Measurements from ENCODE around the gene TPP2. TPM values are rescaled to one million over a fixed set of nuclear protein-coding genes. Genes with fewer than 3 reads are reported as not detected.

TPP2 gene
- total and polyA plus RNA-seq, 2 experiments from 2014 or later, result 24.3 to 41.3 TPM

- H3K36me3 ChIP-seq (ENCODE audit: low read depth), result peaks cover 45% of the 10 kb centered on the region
- no peak overlapping the region for H2AFZ ChIP-seq
- no peak for DNase-seq
- H3K4me1 ChIP-seq (ENCODE audit: insufficient read depth), result no peaks in the 10 kb centered on the region
- H3K9me3 ChIP-seq (ENCODE audit: low read depth), result no peaks in the 10 kb centered on the region
- no peaks in the 10 kb centered on the region for H3K27me3 ChIP-seq (replicated peaks; ENCODE audit: insufficient read depth)
- no peak overlapping the region for H3K27ac ChIP-seq
- TF ChIP-seq EZH2phosphoT487 (IDR thresholded peaks at IDR 0.05; ENCODE audit: insufficient read depth, low read depth) (no peak), EZH2 (IDR thresholded peaks at IDR 0.05; ENCODE audit: insufficient read depth, poor library complexity, severe bottlenecking) (no peak)
- H3F3A ChIP-seq (ENCODE audit: insufficient read depth), result no peaks in the 10 kb centered on the region
- H3K4me2 ChIP-seq (ENCODE audit: unreplicated experiment), result no peak overlapping the region
- no peaks in the 10 kb centered on the region for H3K9me2 ChIP-seq (ENCODE audit: insufficient read depth)
- in situ Hi-C loops (cut with MboI), result no loop called here
- no peak overlapping the region for H3K9ac ChIP-seq
- no peaks in the 10 kb centered on the region for H4K20me1 ChIP-seq (ENCODE audit: insufficient read depth)
- H3K79me2 ChIP-seq (ENCODE audit: insufficient read depth), result no peaks in the 10 kb centered on the region
- no peak overlapping the region for H3K4me3 ChIP-seq
Measured at GRCh38 chr13:102667023-102667422, 70.2 kb downstream of the TPP2 start.

- Histone ChIP-seq H3K4me3 (no peak overlapping the region), H3K27ac (no peak overlapping the region), H4K20me1 (ENCODE audit: insufficient read depth) (no peaks in the 10 kb centered on the region), H3K36me3 (ENCODE audit: low read depth) (peaks cover 42% of the 10 kb centered on the region), H2AFZ (no peak overlapping the region), H3K27me3 (replicated peaks; ENCODE audit: insufficient read depth) (no peaks in the 10 kb centered on the region), H3K79me2 (ENCODE audit: insufficient read depth) (no peaks in the 10 kb centered on the region), H3F3A (ENCODE audit: insufficient read depth) (no peaks in the 10 kb centered on the region), H3K9me3 (ENCODE audit: low read depth) (no peaks in the 10 kb centered on the region), H3K4me2 (ENCODE audit: unreplicated experiment) (no peak overlapping the region), H3K9ac (no peak overlapping the region), H3K9me2 (ENCODE audit: insufficient read depth) (no peaks in the 10 kb centered on the region), H3K4me1 (ENCODE audit: insufficient read depth) (no peaks in the 10 kb centered on the region)
- in situ Hi-C loops (cut with MboI), result no loop called here
- DNase-seq, result no peak
- WGBS, 2 experiments (ENCODE audit: low coverage in 1 of 2, low lambda C conversion rate in 2 of 2, missing lambda C conversion rate in 2 of 2), result 96 to 99% methylated on average over 4 of the region's 4 CpGs
- TF ChIP-seq EZH2phosphoT487 (IDR thresholded peaks at IDR 0.05; ENCODE audit: insufficient read depth, low read depth) (no peak), EZH2 (IDR thresholded peaks at IDR 0.05; ENCODE audit: insufficient read depth, poor library complexity, severe bottlenecking) (no peak)
Measured at GRCh38 chr13:102667911-102668310, 71.1 kb downstream of the TPP2 start.

- in situ Hi-C loops (cut with MboI), result no loop called here
- WGBS, 2 experiments (ENCODE audit: low coverage in 1 of 2, low lambda C conversion rate in 2 of 2, missing lambda C conversion rate in 2 of 2), result 89% methylated on average over 5 of the region's 5 CpGs
- Histone ChIP-seq H3K36me3 (ENCODE audit: low read depth) (peaks cover 32% of the 10 kb centered on the region), H3K27ac (no peak overlapping the region), H3K9me2 (ENCODE audit: insufficient read depth) (no peaks in the 10 kb centered on the region), H3K9ac (no peak overlapping the region), H3K27me3 (replicated peaks; ENCODE audit: insufficient read depth) (no peaks in the 10 kb centered on the region), H3F3A (ENCODE audit: insufficient read depth) (no peaks in the 10 kb centered on the region), H3K4me1 (ENCODE audit: insufficient read depth) (no peaks in the 10 kb centered on the region), H3K9me3 (ENCODE audit: low read depth) (no peaks in the 10 kb centered on the region), H3K4me2 (ENCODE audit: unreplicated experiment) (no peak overlapping the region), H4K20me1 (ENCODE audit: insufficient read depth) (no peaks in the 10 kb centered on the region), H3K79me2 (ENCODE audit: insufficient read depth) (no peaks in the 10 kb centered on the region), H2AFZ (no peak overlapping the region), H3K4me3 (no peak overlapping the region)
- no peak for DNase-seq
- TF ChIP-seq EZH2phosphoT487 (IDR thresholded peaks at IDR 0.05; ENCODE audit: insufficient read depth, low read depth) (no peak), EZH2 (IDR thresholded peaks at IDR 0.05; ENCODE audit: insufficient read depth, poor library complexity, severe bottlenecking) (no peak)
Measured at GRCh38 chr13:102670130-102670529, 73.3 kb downstream of the TPP2 start.

- H3F3A ChIP-seq (ENCODE audit: insufficient read depth), result no peaks in the 10 kb centered on the region
- peaks cover 40% of the 10 kb centered on the region for H3K36me3 ChIP-seq (ENCODE audit: low read depth)
- no peak for DNase-seq
- TF ChIP-seq EZH2 (IDR thresholded peaks at IDR 0.05; ENCODE audit: insufficient read depth, poor library complexity, severe bottlenecking) (no peak), EZH2phosphoT487 (IDR thresholded peaks at IDR 0.05; ENCODE audit: insufficient read depth, low read depth) (no peak)
- WGBS, 2 experiments (ENCODE audit: low coverage in 1 of 2, low lambda C conversion rate in 2 of 2, missing lambda C conversion rate in 2 of 2), result 95% methylated on average over 3 of the region's 3 CpGs
- H2AFZ ChIP-seq, result no peak overlapping the region
- H3K4me1 ChIP-seq (ENCODE audit: insufficient read depth), result no peaks in the 10 kb centered on the region
- no peaks in the 10 kb centered on the region for H3K27me3 ChIP-seq (replicated peaks; ENCODE audit: insufficient read depth)
- in situ Hi-C loops (cut with MboI), result no loop called here
- H3K9ac ChIP-seq, result no peak overlapping the region
- H3K4me3 ChIP-seq, result no peak overlapping the region
- no peak overlapping the region for H3K4me2 ChIP-seq (ENCODE audit: unreplicated experiment)
- no peaks in the 10 kb centered on the region for H3K9me2 ChIP-seq (ENCODE audit: insufficient read depth)
- no peak overlapping the region for H3K27ac ChIP-seq
- H3K9me3 ChIP-seq (ENCODE audit: low read depth), result no peaks in the 10 kb centered on the region
- no peaks in the 10 kb centered on the region for H3K79me2 ChIP-seq (ENCODE audit: insufficient read depth)
- H4K20me1 ChIP-seq (ENCODE audit: insufficient read depth), result no peaks in the 10 kb centered on the region; the same call in 1 of the 2 replicates
Measured at GRCh38 chr13:102675115-102675514, 78.3 kb downstream of the TPP2 start.

GRCh38 chr13:102677122-102677521 lies 80.3 kb downstream of the TPP2 start:
- WGBS, 2 experiments (ENCODE audit: low coverage in 1 of 2, low lambda C conversion rate in 2 of 2, missing lambda C conversion rate in 2 of 2), result 71 to 77% methylated on average over 4 of the region's 4 CpGs
- peaks cover 43% of the 10 kb centered on the region for H3K36me3 ChIP-seq (ENCODE audit: low read depth)
- no peak overlapping the region for H3K9ac ChIP-seq

More at GRCh38 chr13:102677122-102677521, 80.3 kb downstream of the TPP2 start:
- Histone ChIP-seq H3K4me2 (ENCODE audit: unreplicated experiment) (no peak overlapping the region), H2AFZ (no peak overlapping the region), H3K27me3 (replicated peaks; ENCODE audit: insufficient read depth) (no peaks in the 10 kb centered on the region), H3K9me3 (ENCODE audit: low read depth) (no peaks in the 10 kb centered on the region), H3K27ac (no peak overlapping the region), H3F3A (ENCODE audit: insufficient read depth) (peaks cover 9% of the 10 kb centered on the region; the same call in 1 of the 2 replicates), H3K9me2 (ENCODE audit: insufficient read depth) (no peaks in the 10 kb centered on the region), H3K79me2 (ENCODE audit: insufficient read depth) (no peaks in the 10 kb centered on the region), H3K4me3 (no peak overlapping the region), H4K20me1 (ENCODE audit: insufficient read depth) (no peaks in the 10 kb centered on the region; the same call in 1 of the 2 replicates), H3K4me1 (ENCODE audit: insufficient read depth) (no peaks in the 10 kb centered on the region)
- no peak for DNase-seq
- no peak for TF ChIP-seq EZH2 (IDR thresholded peaks at IDR 0.05; ENCODE audit: insufficient read depth, poor library complexity, severe bottlenecking)
- TF ChIP-seq EZH2phosphoT487 (IDR thresholded peaks at IDR 0.05; ENCODE audit: insufficient read depth, low read depth), result no peak
- in situ Hi-C loops (cut with MboI), result no loop called here
